ENCODE data around the gene CCDC177. TPM values are rescaled to one million over a fixed set of nuclear protein-coding genes. Genes with fewer than 3 reads are reported as not detected.

The CCDC177 gene
- total RNA-seq, 2 donors from 2014 or later = not detected

- DNase-seq (ENCODE audit: low spot score) (no peak), ATAC-seq (ENCODE audit: insufficient number of reproducible peaks, low FRiP score, low read depth) (no peak)
- Histone ChIP-seq H3K4me3 (no peak overlapping the region), H3K27me3 (replicated peaks; ENCODE audit: insufficient read depth) (no peaks in the 10 kb centered on the region), H3K27ac (no peak overlapping the region), H3K9me3 (no peaks in the 10 kb centered on the region), H3K4me1 (ENCODE audit: control insufficient read depth in 1 of 2, low read depth in 2 of 2) (no peaks in the 10 kb centered on the region), H3K36me3 (no peaks in the 10 kb centered on the region)
- TF ChIP-seq CTCF (IDR thresholded peaks at IDR 0.05) = no peak
Measured at GRCh38 chr14:69586404-69586803, 11.7 kb upstream of the CCDC177 start.

DNA sequence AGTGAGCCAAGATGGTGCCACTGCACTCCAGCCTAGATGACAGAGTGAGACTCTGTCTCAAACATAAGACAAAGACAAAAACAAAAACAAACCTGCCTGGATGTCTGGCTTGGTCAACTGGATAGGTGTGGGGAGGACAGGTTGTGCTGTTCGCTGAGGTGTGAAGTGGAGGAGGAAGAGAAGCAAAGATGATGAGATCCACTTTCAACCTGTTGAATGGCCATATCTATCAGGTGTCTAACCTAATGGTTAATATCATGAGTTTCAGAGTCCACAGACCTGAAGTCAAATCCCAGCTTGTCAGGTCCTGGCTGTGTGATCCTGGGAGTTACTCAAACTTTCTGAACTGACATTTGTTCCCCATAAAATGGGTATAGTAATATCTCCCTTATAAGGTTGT is 9.7 kb upstream of the CCDC177 start:
- H3K4me3 ChIP-seq = no peak overlapping the region
- DNase-seq (ENCODE audit: low spot score) (no peak), ATAC-seq (ENCODE audit: insufficient number of reproducible peaks, low FRiP score, low read depth) (no peak)
- no peaks in the 10 kb centered on the region for H3K36me3 ChIP-seq
- H3K4me1 ChIP-seq (ENCODE audit: control insufficient read depth in 1 of 2, low read depth in 2 of 2) = no peaks in the 10 kb centered on the region
- H3K27me3 ChIP-seq (replicated peaks; ENCODE audit: insufficient read depth) = no peaks in the 10 kb centered on the region
- no peak for TF ChIP-seq CTCF (IDR thresholded peaks at IDR 0.05)
- H3K9me3 ChIP-seq = no peaks in the 10 kb centered on the region
- H3K27ac ChIP-seq = no peak overlapping the region

DNA sequence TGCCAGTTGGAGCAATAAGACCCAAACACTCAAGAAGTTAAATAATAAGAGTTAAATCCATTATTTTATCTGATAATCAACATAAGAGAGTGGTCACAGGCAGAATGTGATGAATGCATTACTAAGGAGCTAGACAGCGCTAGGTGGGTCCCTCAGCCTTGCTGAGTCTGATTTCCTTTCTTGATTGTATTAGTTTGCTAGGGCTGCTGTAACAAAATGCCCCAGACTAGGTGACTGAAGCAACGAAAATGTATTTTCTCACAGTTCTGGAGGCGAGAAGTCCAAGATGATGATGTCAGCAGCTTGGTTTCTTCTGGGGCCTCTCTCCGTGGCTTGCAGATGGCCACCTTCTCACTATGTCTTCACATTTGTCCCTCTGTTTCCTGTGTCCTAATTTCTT is 8.2 kb upstream of the CCDC177 start:
- no peak overlapping the region for H3K4me3 ChIP-seq

DNA sequence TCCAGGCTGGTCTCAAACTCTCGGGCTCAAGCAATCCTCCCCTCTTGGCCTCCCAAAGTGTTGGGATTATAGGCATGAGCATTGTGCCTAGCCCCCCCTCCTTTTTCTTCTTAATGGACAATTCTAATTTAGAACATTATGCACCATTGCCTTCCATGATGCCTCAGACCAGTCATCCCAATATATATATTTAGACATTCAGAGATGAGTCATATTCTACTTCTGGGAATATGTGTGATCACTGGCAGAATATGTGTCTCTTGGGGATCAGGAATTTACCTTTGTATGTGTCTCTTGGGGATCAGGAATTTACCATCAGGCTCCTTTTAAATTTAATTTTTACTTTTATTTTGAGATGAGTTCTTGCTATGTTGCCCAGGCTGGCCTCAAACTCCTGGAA is 7.5 kb upstream of the CCDC177 start:
- ATAC-seq (ENCODE audit: insufficient number of reproducible peaks, low FRiP score, low read depth) (no peak), DNase-seq (ENCODE audit: low spot score) (no peak)
- H3K9me3 ChIP-seq = no peaks in the 10 kb centered on the region
- H3K27me3 ChIP-seq (replicated peaks; ENCODE audit: insufficient read depth) = no peaks in the 10 kb centered on the region
- H3K36me3 ChIP-seq = no peaks in the 10 kb centered on the region
- H3K4me3 ChIP-seq = no peak overlapping the region
- no peak for TF ChIP-seq CTCF (IDR thresholded peaks at IDR 0.05)
- no peak overlapping the region for H3K27ac ChIP-seq
- no peaks in the 10 kb centered on the region for H3K4me1 ChIP-seq (ENCODE audit: control insufficient read depth in 1 of 2, low read depth in 2 of 2)

More for the DNA sequence above, 8.2 kb upstream of the CCDC177 start:
- Histone ChIP-seq H3K36me3 (no peaks in the 10 kb centered on the region), H3K27me3 (replicated peaks; ENCODE audit: insufficient read depth) (no peaks in the 10 kb centered on the region), H3K9me3 (no peaks in the 10 kb centered on the region), H3K27ac (no peak overlapping the region), H3K4me1 (ENCODE audit: control insufficient read depth in 1 of 2, low read depth in 2 of 2) (no peaks in the 10 kb centered on the region)
- DNase-seq (ENCODE audit: low spot score) (no peak), ATAC-seq (ENCODE audit: insufficient number of reproducible peaks, low FRiP score, low read depth) (no peak)
- TF ChIP-seq CTCF (IDR thresholded peaks at IDR 0.05) = no peak

DNA sequence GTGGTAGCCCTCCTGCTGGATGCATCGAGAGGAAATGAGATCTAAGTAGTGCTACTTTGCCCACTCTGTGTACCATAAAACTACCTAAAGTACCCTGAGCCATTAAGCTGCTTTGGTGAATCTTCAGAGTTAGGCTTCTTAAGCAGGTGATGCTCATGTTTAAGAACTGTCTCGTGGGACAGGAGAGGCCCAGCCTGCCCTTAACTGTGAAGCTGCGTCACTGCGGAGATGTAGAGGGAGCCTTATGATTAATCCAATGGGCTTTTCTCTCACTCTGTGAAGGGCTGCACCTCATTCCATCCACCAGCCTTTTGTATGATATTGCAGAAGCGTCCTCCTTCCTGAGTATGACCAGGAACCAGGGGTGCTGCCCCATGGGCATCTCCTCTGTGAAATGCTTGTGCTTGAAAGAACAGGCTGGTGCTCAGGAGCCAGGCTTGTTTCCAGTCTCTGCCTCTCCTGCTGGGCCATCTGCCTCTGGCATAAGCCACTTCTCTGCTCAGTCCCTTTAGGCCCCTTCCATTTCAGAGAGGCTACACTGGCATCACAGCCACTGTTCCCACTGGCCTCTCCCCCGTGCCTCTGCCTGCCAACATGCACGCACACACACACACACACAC is 6.8 kb upstream of the CCDC177 start:
- H3K4me1 ChIP-seq (ENCODE audit: control insufficient read depth in 1 of 2, low read depth in 2 of 2) = no peaks in the 10 kb centered on the region
- H3K27ac ChIP-seq = no peak overlapping the region
- ATAC-seq (ENCODE audit: insufficient number of reproducible peaks, low FRiP score, low read depth) (no peak), DNase-seq (ENCODE audit: low spot score) (no peak)
- no peak overlapping the region for H3K4me3 ChIP-seq
- H3K36me3 ChIP-seq = no peaks in the 10 kb centered on the region
- no peak for TF ChIP-seq CTCF (IDR thresholded peaks at IDR 0.05)
- H3K9me3 ChIP-seq = no peaks in the 10 kb centered on the region
- H3K27me3 ChIP-seq (replicated peaks; ENCODE audit: insufficient read depth) = no peaks in the 10 kb centered on the region
